RKO (cell line): ENCODE results near the gene NKAIN1.
A peak's percentile ranks its signal among the peaks of the same experiment; 100 is the strongest.
"Not testable (repeated sequence)": the region's sequence is repeated elsewhere in the genome, so short reads cannot be mapped to it uniquely, and the experiment has no call there.

ENCODE experiments used
- DNase-seq: peaks from one replicate; pipeline ENCODE4 v3.0.0-alpha.2; 2016; ENCODE audit warnings: low spot score

NKAIN1 gene

GRCh38 chr1:31198150-31198549 lies 41.5 kb downstream of the NKAIN1 start:
- no peak for DNase-seq

GRCh38 chr1:31196685-31197084 lies 43.0 kb downstream of the NKAIN1 start:
- DNase-seq = peak; percentile 72

DNA sequence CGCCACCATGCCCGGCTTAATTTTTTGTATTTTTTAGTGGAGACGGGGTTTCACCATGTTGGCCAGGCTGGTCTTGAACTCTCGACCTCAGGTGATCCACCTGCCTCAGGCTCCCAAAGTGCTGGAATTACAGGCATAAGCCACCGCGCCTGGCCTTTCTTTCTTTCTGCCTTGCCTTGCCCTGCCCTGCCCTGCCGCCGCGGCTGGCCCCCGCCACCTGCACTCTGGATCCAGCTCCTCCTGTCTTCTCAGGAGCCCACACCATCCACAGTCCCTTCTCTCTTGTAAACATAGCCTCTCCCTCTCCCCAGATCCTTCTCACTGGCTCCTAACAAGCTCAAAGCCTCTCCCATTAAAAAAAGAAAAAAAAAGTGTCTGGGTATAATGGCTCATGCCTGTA lies 44.4 kb downstream of the NKAIN1 start:
- not testable (repeated sequence) for DNase-seq

DNA sequence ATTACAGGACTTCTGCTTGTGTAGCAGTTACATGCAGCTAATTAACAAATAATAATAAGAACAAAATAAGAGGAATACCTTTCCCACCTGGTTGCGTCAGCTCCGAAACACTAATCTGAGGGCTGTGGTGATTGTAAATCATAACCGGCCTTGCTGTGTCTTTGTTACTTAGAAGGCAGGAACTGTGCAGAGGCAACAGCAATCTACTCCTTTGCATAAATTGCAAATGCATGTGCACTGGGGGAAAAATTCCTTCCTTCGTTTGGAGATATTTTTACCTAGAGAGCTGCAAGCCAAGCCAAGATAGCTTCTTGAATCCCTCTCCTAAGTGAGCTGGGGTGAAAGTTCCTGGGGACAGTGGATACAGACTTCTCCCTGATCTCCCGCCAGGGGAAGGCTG lies 46.0 kb downstream of the NKAIN1 start:
- no peak for DNase-seq

GRCh38 chr1:31191281-31191680 lies 48.4 kb downstream of the NKAIN1 start:
- no peak for DNase-seq

DNA sequence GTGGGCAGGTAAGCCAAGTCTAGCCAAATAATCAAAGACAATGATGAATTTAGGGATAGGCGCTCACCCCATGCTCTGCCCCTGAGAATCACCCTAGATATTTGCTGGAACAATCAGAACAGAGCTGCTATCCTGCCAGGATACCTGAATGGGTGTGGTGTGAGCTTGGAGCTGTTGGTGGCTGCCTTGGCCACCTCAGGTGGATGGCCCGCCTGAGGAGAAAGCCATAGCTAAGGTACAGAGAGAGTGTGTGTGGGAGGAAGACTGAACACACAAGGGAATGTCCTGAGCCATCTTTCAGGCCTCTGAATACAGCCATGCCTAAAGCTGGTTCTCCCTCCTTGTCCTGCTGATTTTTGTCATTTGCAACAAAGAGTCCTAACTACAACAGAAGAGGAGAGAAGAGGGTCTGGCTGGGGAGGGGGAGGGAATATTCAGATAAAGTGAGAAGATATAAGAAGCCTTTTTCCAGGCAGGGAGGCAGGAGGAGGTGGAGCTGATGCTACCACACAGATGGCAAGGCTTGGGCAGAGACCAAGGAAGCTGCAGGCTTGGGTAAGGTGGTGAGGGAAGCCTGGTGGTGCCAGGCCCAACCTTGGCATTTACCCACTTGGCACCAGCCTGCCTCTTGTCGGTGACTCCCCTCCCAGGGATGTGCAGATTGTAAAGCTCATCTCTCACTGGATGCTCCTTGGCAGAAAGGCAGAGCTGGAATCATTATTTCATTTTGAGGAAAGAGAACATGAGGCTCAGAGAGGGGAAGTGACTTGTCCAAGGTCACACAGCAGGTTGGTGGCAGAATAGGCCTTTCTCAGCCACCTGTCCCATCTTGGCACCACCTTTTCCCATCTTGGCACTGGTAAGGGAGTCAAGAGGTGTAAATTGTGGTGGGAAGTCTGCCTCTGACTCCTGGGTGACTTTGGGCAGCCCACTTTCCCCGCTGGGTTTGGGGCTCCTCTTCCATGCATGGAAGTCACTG lies 49.7 kb downstream of the NKAIN1 start:
- DNase-seq = no peak

GRCh38 chr1:31183927-31184554 lies 55.6 kb downstream of the NKAIN1 start:
- DNase-seq = peak; percentile 27

GRCh38 chr1:31183126-31183525 lies 56.6 kb downstream of the NKAIN1 start:
- no peak for DNase-seq

DNA sequence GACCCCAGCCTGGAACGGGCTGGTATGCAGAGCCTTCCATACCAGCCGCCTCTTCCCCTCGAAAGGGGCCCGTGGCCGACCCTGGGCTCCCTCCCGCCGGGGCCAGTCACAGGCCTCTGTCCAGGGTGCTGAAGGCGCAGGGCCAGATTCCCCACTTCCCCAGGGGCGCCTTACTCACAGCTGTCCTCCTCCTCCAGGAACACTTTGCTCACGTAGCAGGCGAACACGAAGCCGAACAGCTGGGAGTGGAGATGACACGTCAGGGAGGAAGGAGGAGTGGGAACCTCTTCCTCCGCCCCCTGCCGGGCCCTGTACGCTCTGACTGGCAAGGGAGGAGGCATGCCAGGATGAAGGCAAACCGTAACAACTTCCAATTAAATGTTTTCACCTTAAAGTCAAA lies 57.3 kb downstream of the NKAIN1 start:
- peak; percentile 91 for DNase-seq

- DNase-seq = no peak
Observed at GRCh38 chr1:31181515-31182343, 58.0 kb downstream of the NKAIN1 start.

GRCh38 chr1:31180338-31180737 lies 59.3 kb downstream of the NKAIN1 start:
- DNase-seq = no peak

- not testable (repeated sequence) for DNase-seq
Observed at GRCh38 chr1:31176291-31176690, 63.4 kb downstream of the NKAIN1 start.

DNA sequence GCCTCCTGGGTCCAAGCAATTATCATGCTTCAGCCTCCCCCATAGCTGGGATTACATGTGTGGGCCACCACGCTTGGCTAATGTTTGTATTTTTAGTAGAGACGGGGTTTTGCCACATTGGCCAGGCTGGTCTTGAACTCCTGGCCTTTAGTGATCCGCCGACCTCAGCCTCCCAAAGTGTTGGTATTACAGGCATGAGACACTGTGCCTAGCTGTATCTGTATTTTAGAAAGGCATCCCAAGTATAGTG lies 69.3 kb downstream of the NKAIN1 start:
- no peak for DNase-seq

- DNase-seq = no peak
Observed at GRCh38 chr1:31166462-31166861, 73.2 kb downstream of the NKAIN1 start.

- DNase-seq = no peak
Observed at GRCh38 chr1:31164291-31164690, 75.4 kb downstream of the NKAIN1 start.

- DNase-seq = no peak
Observed at GRCh38 chr1:31163866-31164265, 75.8 kb downstream of the NKAIN1 start.

DNA sequence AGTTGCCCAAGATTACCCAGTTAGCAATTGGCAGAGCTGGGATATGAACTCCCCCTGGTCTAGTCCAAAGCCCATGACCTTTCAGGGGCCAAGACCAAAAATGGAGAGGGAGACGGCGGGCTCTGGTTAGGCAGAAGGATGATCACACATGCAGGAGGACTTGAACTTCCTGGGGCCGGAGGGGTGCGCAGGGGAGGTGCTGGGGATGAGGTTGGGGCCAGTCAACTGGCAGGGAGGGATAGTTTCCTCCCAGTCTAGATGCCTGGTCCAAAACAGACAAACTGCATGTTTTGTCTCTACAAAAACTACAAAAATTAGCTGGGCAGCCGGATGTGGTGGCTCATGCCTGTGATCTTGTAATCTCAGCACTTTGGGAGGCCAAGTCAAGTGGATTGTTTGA lies 78.1 kb downstream of the NKAIN1 start:
- DNase-seq = no peak

- no peak for DNase-seq
Observed at GRCh38 chr1:31159869-31160611, 79.6 kb downstream of the NKAIN1 start.

GRCh38 chr1:31159323-31159722 lies 80.4 kb downstream of the NKAIN1 start:
- DNase-seq = no peak

DNA sequence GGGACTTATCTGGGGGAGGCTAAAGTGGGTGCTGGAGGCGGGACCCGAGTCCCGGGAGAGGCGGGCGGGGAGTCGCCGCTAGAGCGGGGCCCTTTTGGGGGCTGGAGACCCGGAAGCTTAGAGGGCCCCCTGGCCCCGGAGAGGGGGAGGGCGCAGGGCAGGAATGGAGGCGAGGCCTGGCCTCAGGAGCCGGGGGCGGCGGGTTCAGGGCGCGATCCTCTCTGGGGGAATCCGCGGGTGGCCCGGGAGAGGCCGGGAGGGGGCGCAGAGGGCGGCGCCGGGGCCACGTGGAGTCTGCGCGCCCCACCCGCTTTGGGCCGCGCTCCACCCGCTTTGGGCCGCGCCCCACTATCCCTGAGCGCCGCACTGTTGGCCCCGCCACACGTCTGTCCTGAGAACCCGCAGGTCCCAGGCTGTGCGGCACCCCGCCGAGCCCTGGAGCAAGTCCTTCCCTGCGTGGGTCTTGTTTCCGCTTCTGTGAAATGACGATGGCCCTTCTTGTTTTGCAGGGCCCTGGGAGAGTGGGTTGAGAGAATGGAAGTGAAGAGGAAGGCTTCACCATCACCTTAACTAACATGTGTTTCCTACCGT lies 84.4 kb downstream of the NKAIN1 start:
- peak; percentile 76 for DNase-seq

- DNase-seq = peak; percentile 76
Observed at GRCh38 chr1:31154632-31155215, 85.0 kb downstream of the NKAIN1 start.
